Muscle of leg (tissue), 11 donors: Measurements from ENCODE around the gene GRAMD1C. TPM values are rescaled to one million over a fixed set of nuclear protein-coding genes. Genes with fewer than 3 reads are reported as not detected.

Experiments
- DNase-seq: peaks from one replicate; pipeline ENCODE4 v3.0.0; 2013
- H3K27ac ChIP-seq: one replicate; pipeline ENCODE4 v1.5.1; 2013; ENCODE audit warnings: mild to moderate bottlenecking, low read length, control low read depth
- H3K27me3 ChIP-seq: one replicate; pipeline ENCODE4 v1.6.1; 2013; ENCODE audit warnings: low read length; ENCODE audit not compliant: control insufficient read depth, insufficient read depth
- H3K36me3 ChIP-seq: one replicate; pipeline ENCODE4 v1.6.1; 2013; ENCODE audit warnings: low read length; ENCODE audit not compliant: control insufficient read depth, insufficient read depth
- H3K4me1 ChIP-seq: one replicate; pipeline ENCODE4 v1.6.1; 2013; ENCODE audit warnings: low read length; ENCODE audit not compliant: control insufficient read depth, insufficient read depth
- H3K4me3 ChIP-seq: one replicate; pipeline ENCODE4 v1.5.1; 2013; ENCODE audit warnings: low read length, control low read depth
- H3K9me3 ChIP-seq: replicated peaks from 2 replicates; pipeline ENCODE4 v1.6.1; 2013; ENCODE audit warnings: low read depth, low read length; ENCODE audit not compliant: control insufficient read depth
- WGBS: methylation state at CpG from one replicate; pipeline ENCODE4 v1.1.5; 2013; ENCODE audit warnings: missing lambda C conversion rate; ENCODE audit not compliant: insufficient coverage; 5-methylcytosine and 5-hydroxymethylcytosine counted together
- polyA plus RNA-seq, 8 donors: library from polyadenylated mRNA; unstranded; fragments of 120-200 nt; gene quantifications; one replicate each; pipeline versions ENCODE4 v1.2.1 to v1.2.3, GENCODE V29; 2013; ENCODE audit warnings: inconsistent platforms in 1 of 8, low replicate concordance in 1 of 8; ENCODE audit not compliant: insufficient read length in 8 of 8, insufficient read depth in 1 of 8
- total RNA-seq: library from RNA; stranded (reverse); fragments of 120-200 nt; gene quantifications from one replicate; pipeline ENCODE4 v1.2.4, GENCODE V29; 2013

GRAMD1C gene
- total and polyA plus RNA-seq, 9 donors: 1.1 to 3.1 (median 1.5) TPM

DNA sequence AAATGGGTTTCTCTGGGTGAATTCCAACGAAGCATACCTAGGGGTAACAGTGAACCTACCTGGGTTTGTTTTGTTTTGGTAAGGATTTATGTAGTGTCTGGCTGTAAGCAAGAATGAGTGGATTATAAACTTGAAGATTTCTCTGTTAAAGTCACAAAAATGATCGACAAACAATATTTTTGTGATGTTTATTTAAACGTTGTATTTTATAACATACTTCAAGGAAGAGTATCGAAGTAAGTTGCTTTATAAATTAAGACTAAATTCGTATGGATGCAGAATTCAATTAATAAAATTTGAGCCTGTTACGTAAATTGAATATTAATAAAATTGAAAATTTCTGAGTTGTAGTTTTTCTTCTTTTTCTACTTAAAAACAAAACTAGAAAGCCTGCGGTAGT, 108.2 kb downstream of the GRAMD1C start:
- peaks cover 12% of the 10 kb centered on the region for H3K4me1 ChIP-seq
- no peaks in the 10 kb centered on the region for H3K36me3 ChIP-seq
- H3K4me3 ChIP-seq: no peak overlapping the region
- no peaks in the 10 kb centered on the region for H3K9me3 ChIP-seq
- WGBS: no CpG with 5 or more reads among the region's 7 CpGs
- no peak for DNase-seq
- no peak overlapping the region for H3K27ac ChIP-seq
- H3K27me3 ChIP-seq: peaks cover 17% of the 10 kb centered on the region

DNA sequence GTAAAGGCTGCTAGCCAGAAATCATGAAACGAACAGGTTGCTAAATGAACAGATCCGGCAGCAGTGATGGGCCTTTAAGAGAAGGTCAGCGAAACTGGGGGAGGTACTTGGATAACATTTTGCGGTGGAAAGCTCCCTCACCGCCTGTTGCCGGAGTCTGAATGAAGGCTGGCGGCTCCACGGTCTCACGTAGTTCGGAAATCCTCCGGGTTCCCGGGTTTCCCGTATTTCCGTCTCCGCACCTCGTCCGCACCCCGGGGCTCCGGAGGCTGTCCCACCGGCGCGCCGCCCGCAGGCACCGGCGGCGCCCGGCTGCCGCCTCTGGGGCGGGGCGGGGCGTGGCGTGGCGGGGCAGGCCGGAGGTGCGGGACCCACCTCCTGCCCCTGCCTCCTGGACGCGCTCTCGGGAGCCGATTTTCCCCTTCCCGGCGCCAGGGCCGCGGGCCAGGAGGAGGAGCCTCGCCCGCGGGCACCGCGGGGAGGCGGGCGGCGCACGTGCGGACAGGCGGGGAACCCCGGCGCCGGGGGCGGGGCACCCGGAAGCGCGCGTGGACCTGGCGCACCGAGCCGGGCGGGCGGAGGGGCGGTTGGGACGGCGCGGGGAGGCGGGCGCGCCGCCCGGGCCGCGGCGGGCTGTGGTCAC, 108.9 kb downstream of the GRAMD1C start, which contains the start of gene ZDHHC23:
ZDHHC23 (plus strand) TSS at position 642 of the 643 bp plus-strand sequence. CDS start 790 bp downstream, outside the sequence.
- DNase-seq: peak; percentile 60
- Histone ChIP-seq H3K4me3 (peak within 1 kb of the TSS; percentile 60), H3K4me1 (peaks cover 12% of the 10 kb centered on the region), H3K27ac (no peak within 1 kb of the TSS), H3K27me3 (peaks cover 19% of the 10 kb centered on the region), H3K36me3 (no peaks in the 10 kb centered on the region), H3K9me3 (no peaks in the 10 kb centered on the region)
- WGBS: under 1% methylated on average over 79 of the region's 80 CpGs

DNA sequence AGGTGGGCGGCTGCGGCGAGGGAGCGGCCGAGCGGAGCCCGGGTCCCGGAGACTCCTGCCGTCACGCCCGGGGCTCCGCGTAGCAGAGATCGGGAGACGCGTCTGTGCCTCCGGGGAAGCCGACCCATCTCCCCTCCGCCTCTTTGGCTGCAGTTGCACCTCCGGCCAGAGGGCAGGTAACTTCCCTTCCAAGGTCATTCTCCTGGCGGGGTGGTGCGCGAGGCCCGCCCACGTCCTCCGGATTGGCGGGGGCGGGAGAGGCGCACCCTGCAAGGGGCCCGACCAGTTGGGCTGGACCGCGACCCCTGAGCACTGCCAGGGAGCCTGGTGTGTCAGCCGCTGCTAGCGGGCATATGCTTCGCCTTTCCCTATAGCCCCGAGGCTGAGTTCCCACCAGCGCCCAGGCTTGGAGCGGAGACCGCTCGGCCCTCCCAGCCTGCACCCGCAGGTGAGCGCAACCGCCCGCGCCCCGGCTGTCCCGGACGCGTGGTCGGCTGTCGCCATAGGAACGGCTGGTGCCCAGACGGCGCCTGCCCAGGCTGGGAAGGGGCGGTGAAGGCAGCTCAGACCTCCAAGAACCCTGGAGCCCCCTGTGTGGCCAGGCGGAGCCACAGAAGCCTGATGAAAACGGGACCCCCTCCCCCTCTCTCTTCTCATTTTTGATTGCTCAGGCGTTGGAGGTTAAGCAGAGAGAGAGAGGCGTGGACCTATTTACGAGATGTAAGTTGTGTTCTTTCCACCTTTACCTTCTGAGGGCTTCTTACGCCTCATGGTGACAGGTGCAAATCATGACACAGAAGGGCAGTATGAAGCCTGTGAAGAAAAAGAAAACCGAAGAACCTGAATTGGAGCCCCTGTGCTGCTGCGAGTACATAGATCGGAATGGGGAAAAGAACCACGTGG, 109.7 kb downstream of the GRAMD1C start:
- Histone ChIP-seq H3K27ac (no peak overlapping the region), H3K4me3 (peak overlapping the region; percentile 60), H3K27me3 (peaks cover 19% of the 10 kb centered on the region), H3K36me3 (no peaks in the 10 kb centered on the region), H3K9me3 (no peaks in the 10 kb centered on the region), H3K4me1 (peaks cover 12% of the 10 kb centered on the region)
- WGBS: under 1% methylated on average over 56 of the region's 65 CpGs
- DNase-seq: peak; percentile 6

DNA sequence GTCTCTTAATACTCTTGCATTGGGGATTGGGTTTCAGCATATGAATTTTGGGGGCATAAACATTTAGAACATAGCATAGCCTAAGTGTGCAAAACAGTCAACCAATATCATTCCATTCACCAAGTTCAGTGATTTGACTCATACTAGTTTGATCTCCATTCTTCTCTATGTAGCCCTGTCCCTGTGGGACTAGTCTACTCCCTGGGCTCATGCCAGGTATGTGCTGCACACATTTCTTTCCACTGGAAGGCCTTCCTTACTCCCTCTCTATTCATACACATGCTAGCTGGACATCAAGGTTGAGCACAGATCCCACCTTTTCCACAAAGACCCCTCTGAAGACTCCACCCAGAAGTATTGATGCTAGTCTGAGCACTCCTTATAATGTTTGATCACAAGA, 114.3 kb downstream of the GRAMD1C start:
- no peaks in the 10 kb centered on the region for H3K36me3 ChIP-seq
- H3K4me3 ChIP-seq: no peak overlapping the region
- DNase-seq: no peak
- peaks cover 18% of the 10 kb centered on the region for H3K27me3 ChIP-seq
- H3K27ac ChIP-seq: no peak overlapping the region
- no peaks in the 10 kb centered on the region for H3K9me3 ChIP-seq
- peaks cover 14% of the 10 kb centered on the region for H3K4me1 ChIP-seq

DNA sequence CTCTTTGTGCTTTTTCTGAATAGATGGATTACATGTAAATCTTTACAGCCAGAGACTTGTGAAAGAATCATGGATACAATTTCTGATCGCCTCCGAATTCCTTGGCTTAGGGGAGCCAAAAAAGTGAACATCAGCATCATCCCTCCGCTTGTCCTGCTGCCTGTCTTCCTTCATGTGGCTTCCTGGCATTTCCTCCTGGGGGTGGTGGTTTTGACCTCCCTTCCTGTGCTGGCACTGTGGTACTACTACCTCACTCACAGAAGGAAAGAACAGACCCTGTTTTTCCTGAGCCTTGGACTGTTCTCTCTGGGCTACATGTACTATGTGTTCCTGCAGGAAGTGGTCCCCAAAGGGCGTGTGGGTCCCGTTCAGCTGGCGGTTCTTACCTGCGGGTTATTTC, 115.1 kb downstream of the GRAMD1C start:
- Histone ChIP-seq H3K9me3 (no peaks in the 10 kb centered on the region), H3K4me3 (no peak overlapping the region), H3K4me1 (peaks cover 6% of the 10 kb centered on the region), H3K27me3 (peaks cover 11% of the 10 kb centered on the region), H3K27ac (no peak overlapping the region), H3K36me3 (no peaks in the 10 kb centered on the region)
- no peak for DNase-seq
- WGBS: 71% methylated on average over 7 of the region's 7 CpGs

DNA sequence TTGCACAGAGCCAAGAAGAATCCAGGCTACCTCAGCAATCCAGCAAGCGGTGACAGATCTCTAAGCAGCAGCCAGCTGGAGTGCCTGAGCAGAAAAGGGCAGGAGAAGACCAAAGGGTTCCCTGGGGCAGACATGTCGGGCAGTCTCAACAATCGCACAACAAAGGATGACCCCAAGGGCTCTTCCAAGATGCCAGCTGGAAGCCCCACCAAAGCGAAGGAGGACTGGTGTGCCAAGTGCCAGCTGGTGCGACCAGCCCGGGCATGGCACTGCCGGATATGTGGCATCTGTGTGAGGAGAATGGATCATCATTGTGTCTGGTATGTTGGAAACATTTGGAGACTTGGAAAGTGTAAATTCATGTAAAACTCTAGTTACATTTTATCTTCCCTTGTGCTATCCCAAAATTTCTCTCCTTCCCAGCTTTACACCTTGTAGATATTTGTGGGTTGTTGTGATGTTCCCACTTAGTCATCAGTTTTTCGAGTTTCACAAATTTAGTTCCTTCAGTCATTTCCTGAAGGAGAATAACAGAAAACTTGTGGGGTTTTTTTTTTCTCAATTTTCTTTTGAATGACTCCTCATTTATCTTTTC, 115.6 kb downstream of the GRAMD1C start:
- Histone ChIP-seq H3K4me1 (peaks cover 5% of the 10 kb centered on the region), H3K36me3 (no peaks in the 10 kb centered on the region), H3K9me3 (no peaks in the 10 kb centered on the region), H3K27me3 (peaks cover 8% of the 10 kb centered on the region), H3K4me3 (no peak overlapping the region), H3K27ac (no peak overlapping the region)
- no peak for DNase-seq
- 79% methylated on average over 4 of the region's 8 CpGs for WGBS

DNA sequence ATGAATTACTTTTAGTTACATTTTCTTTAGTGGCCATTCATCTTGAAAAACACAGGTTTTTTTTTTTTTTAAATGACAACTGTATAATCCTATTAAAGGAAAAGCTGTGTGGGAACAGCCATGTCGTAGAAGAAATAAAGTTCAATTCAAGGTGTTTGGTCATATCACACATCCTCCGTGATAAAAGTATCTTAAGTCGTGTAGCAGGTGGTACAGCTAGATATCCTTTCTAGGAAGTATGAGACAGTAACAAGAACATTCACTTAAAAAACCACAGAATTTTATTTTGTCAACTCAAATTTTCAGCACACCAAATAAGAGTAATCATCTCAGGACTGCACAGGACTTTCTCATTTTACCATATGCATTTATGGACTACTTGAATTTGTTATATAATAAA, 125.3 kb downstream of the GRAMD1C start:
- Histone ChIP-seq H3K36me3 (no peaks in the 10 kb centered on the region), H3K27me3 (no peaks in the 10 kb centered on the region), H3K4me3 (no peak overlapping the region), H3K27ac (no peak overlapping the region), H3K4me1 (no peaks in the 10 kb centered on the region), H3K9me3 (no peaks in the 10 kb centered on the region)
- WGBS: no CpG with 5 or more reads among the region's 3 CpGs
- DNase-seq: no peak

DNA sequence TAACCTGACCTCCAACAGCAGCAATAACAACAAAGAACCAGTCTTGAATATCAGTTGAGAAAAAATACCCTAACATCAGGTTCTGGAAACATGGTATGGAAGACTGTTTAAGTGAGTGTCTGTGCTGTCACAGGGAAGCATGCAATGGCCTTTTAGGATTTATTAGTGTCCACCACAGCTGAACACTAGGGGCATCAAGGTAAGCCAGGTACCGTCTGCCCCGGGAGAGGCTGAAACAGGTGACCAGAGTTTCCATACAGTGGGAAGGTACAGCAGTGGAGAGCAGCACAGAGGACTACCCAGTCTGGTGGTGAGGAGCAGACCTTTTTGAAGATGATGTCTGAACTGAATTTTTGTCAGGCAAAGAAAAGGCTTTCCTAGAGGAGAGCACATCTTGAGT, 127.6 kb downstream of the GRAMD1C start:
- Histone ChIP-seq H3K27me3 (no peaks in the 10 kb centered on the region), H3K9me3 (peaks cover 2% of the 10 kb centered on the region), H3K27ac (no peak overlapping the region), H3K4me3 (no peak overlapping the region), H3K36me3 (no peaks in the 10 kb centered on the region), H3K4me1 (no peaks in the 10 kb centered on the region)
- 85% methylated on average over 2 of the region's 2 CpGs for WGBS
- no peak for DNase-seq

DNA sequence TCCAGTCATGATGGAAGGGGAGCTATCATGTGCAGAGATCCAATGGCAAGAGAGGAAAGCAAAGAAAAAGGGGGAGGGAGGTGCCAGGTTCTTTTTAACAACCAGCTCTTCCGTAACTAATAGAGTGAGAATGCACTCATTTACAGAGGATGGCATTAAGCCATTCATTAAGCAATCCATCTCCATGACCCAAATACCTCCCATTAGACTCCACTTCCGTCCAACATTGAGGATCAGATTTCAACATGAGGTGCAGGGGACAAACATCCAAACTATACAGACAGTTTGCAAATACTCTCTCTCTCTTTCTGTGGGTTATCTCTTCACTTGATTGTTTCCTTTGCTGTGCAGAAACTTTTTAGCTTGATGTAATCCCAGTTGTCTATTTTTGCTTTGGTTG, 130.4 kb downstream of the GRAMD1C start:
- Histone ChIP-seq H3K4me1 (no peaks in the 10 kb centered on the region), H3K36me3 (no peaks in the 10 kb centered on the region), H3K4me3 (no peak overlapping the region), H3K27me3 (no peaks in the 10 kb centered on the region), H3K9me3 (peaks cover 7% of the 10 kb centered on the region), H3K27ac (no peak overlapping the region)
- DNase-seq: no peak
- no CpG with 5 or more reads among the region's 2 CpGs for WGBS

DNA sequence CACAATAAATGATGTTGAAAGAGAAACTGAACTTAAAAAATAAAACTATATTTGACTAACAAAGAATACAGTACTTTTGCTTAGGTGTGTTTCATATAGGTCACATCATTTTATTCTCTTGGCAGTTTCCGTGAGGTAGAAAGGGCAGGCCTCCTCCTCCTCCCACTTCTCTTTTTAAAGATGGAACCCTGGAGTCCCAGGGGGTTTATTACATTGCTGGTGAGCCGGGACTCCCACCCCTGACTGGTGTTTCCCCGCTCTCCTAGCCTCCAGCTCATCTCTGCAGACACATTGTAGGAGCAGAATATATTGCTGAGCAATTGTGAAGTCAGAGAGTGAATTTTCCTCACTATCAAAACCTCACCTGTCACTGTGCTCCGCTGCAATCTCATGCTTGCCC, 139.2 kb downstream of the GRAMD1C start:
- H3K36me3 ChIP-seq: peaks cover 5% of the 10 kb centered on the region
- WGBS: 100% methylated on average over 1 of the region's 4 CpGs
- DNase-seq: no peak

More for the DNA sequence above, 139.2 kb downstream of the GRAMD1C start:
- no peak overlapping the region for H3K27ac ChIP-seq
- no peak overlapping the region for H3K4me3 ChIP-seq
- no peaks in the 10 kb centered on the region for H3K27me3 ChIP-seq
- no peaks in the 10 kb centered on the region for H3K4me1 ChIP-seq
- peaks cover 7% of the 10 kb centered on the region for H3K9me3 ChIP-seq
